H1 (cell line): Measurements from ENCODE around the gene PRKCH. TPM values are rescaled to one million over a fixed set of nuclear protein-coding genes. Genes with fewer than 3 reads are reported as not detected.

Source experiments
- CTCF ChIA-PET: fragments of 300-600 bp; sonication (Branson Sonifier 250); formaldehyde crosslinking; loops from one replicate; lab custom pipeline; 2021; ENCODE audit not compliant: partially characterized antibody; lab: Charles Lee
- POLR2A ChIA-PET: fragments of 300-600 bp; sonication (Branson Sonifier 250); formaldehyde crosslinking; loops from one replicate; lab custom pipeline; 2021; ENCODE audit warnings: inconsistent platforms; ENCODE audit not compliant: partially characterized antibody; lab: Charles Lee
- DNase-seq, 2 experiments: peaks; one replicate each; pipeline versions ENCODE4 v3.0.0 to v3.0.0-alpha.2; 2010 to 2022; ENCODE audit warnings: low spot score in 2 of 2, low read depth in 1 of 2, mixed read lengths in 1 of 2
- FAIRE-seq: peaks from 2 replicates; lab custom pipeline; 2011; peaks lifted over from hg19 to GRCh38; lab: Jason Lieb, UNC
- H2AFZ ChIP-seq: 2 replicates; pipeline ENCODE4 v1.8.1; 2012; ENCODE audit warnings: low read length, inconsistent platforms
- H2AK5ac ChIP-seq: 2 replicates; pipeline ENCODE4 v1.6.1; 2013; ENCODE audit warnings: low read depth, low read length
- H2BK120ac ChIP-seq: replicated peaks from 2 replicates; pipeline ENCODE3; 2013; ENCODE audit warnings: low read depth, low read length, inconsistent platforms
- H2BK12ac ChIP-seq: 2 replicates; pipeline ENCODE4 v1.6.1; 2013; ENCODE audit warnings: low read depth, low read length
- H2BK15ac ChIP-seq: 2 replicates; pipeline ENCODE4 v1.6.1; 2013; ENCODE audit warnings: low read length
- H2BK20ac ChIP-seq: 2 replicates; pipeline ENCODE4 v1.6.1; 2013; ENCODE audit warnings: low read length
- H2BK5ac ChIP-seq: 2 replicates; pipeline ENCODE4 v1.6.1; 2013; ENCODE audit warnings: low read depth, low read length
- H3K14ac ChIP-seq: 2 replicates; pipeline ENCODE4 v1.6.1; 2013; ENCODE audit warnings: inconsistent platforms; ENCODE audit not compliant: insufficient read length
- H3K18ac ChIP-seq: 2 replicates; pipeline ENCODE4 v1.6.1; 2013; ENCODE audit warnings: low read length; ENCODE audit errors: extremely low read depth
- H3K23ac ChIP-seq: 2 replicates; pipeline ENCODE4 v1.6.1; 2013; ENCODE audit warnings: inconsistent platforms; ENCODE audit not compliant: insufficient read length
- H3K23me2 ChIP-seq: 2 replicates; pipeline ENCODE4 v1.6.1; 2013; ENCODE audit warnings: low read depth, low read length
- H3K27ac ChIP-seq: 2 replicates; pipeline ENCODE4 v1.6.1; 2011; ENCODE audit warnings: low read depth, low read length, inconsistent platforms
- H3K27me3 ChIP-seq, 4 experiments: replicated peaks in 1 of 4; 1 replicate in 1 of 4; 2 replicates in 3 of 4; pipeline versions ENCODE4 v1.6.1 to v1.8.1; 2011 to 2013; ENCODE audit warnings: low read length in 3 of 4, mild to moderate bottlenecking in 3 of 4, inconsistent platforms in 2 of 4, mixed read lengths in 2 of 4, moderate library complexity in 1 of 4; ENCODE audit not compliant: control insufficient read depth in 3 of 4, insufficient read depth in 3 of 4; ENCODE audit errors: extremely low read depth in 1 of 4
- H3K36me3 ChIP-seq, 4 experiments: 2 replicates each; pipeline versions ENCODE4 v1.6.1 to v1.8.1; 2011 to 2013; ENCODE audit warnings: mild to moderate bottlenecking in 4 of 4, low read length in 3 of 4, moderate library complexity in 2 of 4, control low read depth in 1 of 4, inconsistent platforms in 1 of 4; ENCODE audit not compliant: insufficient read depth in 4 of 4, control insufficient read depth in 2 of 4
- H3K4ac ChIP-seq: replicated peaks from 2 replicates; pipeline ENCODE3; 2013; ENCODE audit warnings: low read length, low read depth, mixed read lengths, inconsistent platforms; ENCODE audit not compliant: insufficient read length
- H3K4me1 ChIP-seq, 4 experiments: replicated peaks in 1 of 4; 1 replicate in 1 of 4; 2 replicates in 3 of 4; pipeline versions ENCODE4 v1.6.1 to v1.8.1; 2011 to 2013; ENCODE audit warnings: low read length in 3 of 4, inconsistent platforms in 2 of 4, mixed read lengths in 1 of 4; ENCODE audit not compliant: insufficient read depth in 4 of 4, control insufficient read depth in 3 of 4
- H3K4me2 ChIP-seq, 2 experiments: 2 replicates each; pipeline versions ENCODE4 v1.6.1 to v1.8.1; 2011 to 2013; ENCODE audit warnings: low read depth in 2 of 2, low read length in 2 of 2, control low read depth in 1 of 2, inconsistent platforms in 1 of 2, mild to moderate bottlenecking in 1 of 2; ENCODE audit not compliant: insufficient read depth in 1 of 2
- H3K4me3 ChIP-seq, 4 experiments: fragments of 200-600, 300-600 bp in 1 of 4; sonication (generic), shearing (Covaris generic), sonication (Bioruptor Twin) in 1 of 4; 2 replicates each; pipeline versions ENCODE4 v1.5.1 to v1.8.1; 2011 to 2016; ENCODE audit warnings: low read length in 4 of 4, low read depth in 3 of 4, control low read depth in 2 of 4, inconsistent platforms in 2 of 4, mild to moderate bottlenecking in 2 of 4, mixed read lengths in 1 of 4, moderate library complexity in 1 of 4; ENCODE audit not compliant: insufficient read depth in 2 of 4; ENCODE audit errors: extremely low read depth in 1 of 4
- H3K56ac ChIP-seq: replicated peaks from 2 replicates; pipeline ENCODE3; 2013; ENCODE audit warnings: low read depth, mild to moderate bottlenecking, mixed read lengths, low read length, inconsistent platforms; ENCODE audit not compliant: insufficient read length
- H3K79me1 ChIP-seq: 2 replicates; pipeline ENCODE4 v1.6.1; 2013; ENCODE audit warnings: low read depth, low read length, control low read depth
- H3K79me2 ChIP-seq, 2 experiments: 2 replicates each; pipeline versions ENCODE4 v1.6.1 to v1.8.1; 2012 to 2013; ENCODE audit warnings: low read length in 2 of 2, mild to moderate bottlenecking in 2 of 2, inconsistent platforms in 1 of 2; ENCODE audit not compliant: insufficient read depth in 2 of 2, control insufficient read depth in 1 of 2
- H3K9ac ChIP-seq, 4 experiments: replicated peaks in 1 of 4; 1 replicate in 1 of 4; 2 replicates in 3 of 4; pipeline versions ENCODE4 v1.6.1 to v1.8.1; 2011 to 2013; ENCODE audit warnings: low read depth in 3 of 4, low read length in 3 of 4, control low read depth in 2 of 4, mild to moderate bottlenecking in 2 of 4, moderate library complexity in 2 of 4, inconsistent platforms in 1 of 4; ENCODE audit errors: extremely low read depth in 1 of 4
- H3K9me3 ChIP-seq, 2 experiments: 2 replicates each; pipeline versions ENCODE4 v1.6.1 to v1.8.1; 2012 to 2013; ENCODE audit warnings: mild to moderate bottlenecking in 2 of 2, moderate library complexity in 2 of 2, control low read depth in 1 of 2, inconsistent platforms in 1 of 2, low read depth in 1 of 2, low read length in 1 of 2, mixed read lengths in 1 of 2; ENCODE audit not compliant: insufficient read depth in 2 of 2
- H4K20me1 ChIP-seq, 2 experiments: replicated peaks in 1 of 2; 2 replicates each; pipeline versions ENCODE3 to v1.8.1; 2011 to 2013; ENCODE audit warnings: inconsistent platforms in 2 of 2, low read length in 2 of 2, mild to moderate bottlenecking in 1 of 2; ENCODE audit not compliant: insufficient read depth in 2 of 2, control insufficient read depth in 1 of 2
- H4K5ac ChIP-seq: 2 replicates; pipeline ENCODE4 v1.6.1; 2013; ENCODE audit warnings: low read length, low read depth, mixed read lengths, inconsistent platforms; ENCODE audit not compliant: insufficient read length
- H4K8ac ChIP-seq: 2 replicates; pipeline ENCODE4 v1.8.0; 2013; ENCODE audit warnings: mild to moderate bottlenecking, moderate library complexity, low read length, inconsistent platforms; ENCODE audit not compliant: insufficient read depth; ENCODE audit errors: extremely low read depth
- H4K91ac ChIP-seq: replicated peaks from 2 replicates; pipeline ENCODE3; 2013; ENCODE audit warnings: low read length, mixed read lengths, inconsistent platforms; ENCODE audit not compliant: insufficient read length
- ATF2 ChIP-seq: IDR thresholded peaks from 2 replicates; pipeline ENCODE4 v1.6.1; 2012; ENCODE audit warnings: low read length, inconsistent platforms
- BRCA1 ChIP-seq: IDR thresholded peaks from 2 replicates; pipeline ENCODE4 v1.6.1; 2012; ENCODE audit warnings: low read depth, low read length, improper control_type of control experiment
- CHD1 ChIP-seq: IDR thresholded peaks from 2 replicates; pipeline ENCODE4 v1.6.1; 2012; ENCODE audit warnings: low read depth, low read length, improper control_type of control experiment
- EGR1 ChIP-seq: IDR thresholded peaks from 2 replicates; pipeline ENCODE4 v1.6.1; 2011; ENCODE audit warnings: low read depth, low read length, borderline replicate concordance
- EP300 ChIP-seq, 2 experiments: IDR thresholded peaks; 1 replicate in 1 of 2; 2 replicates in 1 of 2; pipeline ENCODE4 v1.6.1; 2011 to 2012; ENCODE audit warnings: low read depth in 2 of 2, low read length in 2 of 2, mild to moderate bottlenecking in 2 of 2, borderline replicate concordance in 1 of 2, inconsistent platforms in 1 of 2, moderate library complexity in 1 of 2
- GTF2F1 ChIP-seq: IDR thresholded peaks from 2 replicates; pipeline ENCODE4 v1.6.1; 2012; ENCODE audit warnings: low read depth, low read length, improper control_type of control experiment, borderline replicate concordance
- HDAC2 ChIP-seq, 2 experiments: fragments of 300-600 bp in 1 of 2; sonication (generic) in 1 of 2; IDR thresholded peaks; 2 replicates each; pipeline ENCODE4 v1.6.1; 2011 to 2012; ENCODE audit warnings: low read depth in 2 of 2, low read length in 2 of 2, mild to moderate bottlenecking in 2 of 2, moderate library complexity in 2 of 2, borderline replicate concordance in 1 of 2, inconsistent platforms in 1 of 2
- KDM1A ChIP-seq: fragments of 200-600, 300-600 bp; sonication (generic); IDR thresholded peaks from 2 replicates; pipeline ENCODE4 v1.7.1; 2016; ENCODE audit warnings: mild to moderate bottlenecking, low read length, borderline replicate concordance
- POLR2A ChIP-seq, 2 experiments: IDR thresholded peaks; 1 replicate in 1 of 2; 2 replicates in 1 of 2; pipeline ENCODE4 v1.6.1; 2011; ENCODE audit warnings: low read depth in 2 of 2, low read length in 2 of 2, mild to moderate bottlenecking in 2 of 2; ENCODE audit errors: control extremely low read depth in 1 of 2
- SIRT6 ChIP-seq: IDR thresholded peaks from one replicate; pipeline ENCODE4 v1.7.1; 2012; ENCODE audit warnings: low read length, inconsistent platforms
- SP1 ChIP-seq: IDR thresholded peaks from 2 replicates; pipeline ENCODE4 v1.6.1; 2011; ENCODE audit warnings: low read depth, low read length
- TAF1 ChIP-seq: IDR thresholded peaks from 2 replicates; pipeline ENCODE4 v1.6.1; 2011; ENCODE audit warnings: mild to moderate bottlenecking, low read depth, low read length
- TCF12 ChIP-seq: IDR thresholded peaks from 2 replicates; pipeline ENCODE4 v1.6.1; 2011; ENCODE audit warnings: low read depth, mild to moderate bottlenecking, low read length
- WGBS, 2 experiments: shearing (Covaris generic) in 1 of 2; methylation state at CpG; one replicate each; pipeline versions ENCODE4 v1.1.6 to v1.1.7; 2013 to 2015; ENCODE audit warnings: low lambda C conversion rate in 2 of 2, mixed read lengths in 2 of 2, inconsistent platforms in 1 of 2, low coverage in 1 of 2, missing lambda C conversion rate in 1 of 2; ENCODE audit not compliant: insufficient replicate concordance in 2 of 2, insufficient coverage in 1 of 2, insufficient read length in 1 of 2; ENCODE audit errors: extremely low coverage in 1 of 2, missing lambda C conversion rate in 1 of 2; 5-methylcytosine and 5-hydroxymethylcytosine counted together
- polyA plus RNA-seq, 7 experiments: library from polyadenylated mRNA; depleted of rRNA in 3 of 7; stranded (reverse) in 5 of 7; unstranded in 2 of 7; fragments of >200 nt in 5 of 7; fragments of 200-250 nt in 2 of 7; gene quantifications; 1 replicate in 5 of 7; 2 replicates in 1 of 7; 4 replicates in 1 of 7; pipeline versions ENCODE4 v1.2.1 to v1.2.3, GENCODE V29; 2011 to 2013; ENCODE audit warnings: missing spikeins in 2 of 7, mixed read lengths in 2 of 7
- total RNA-seq: library from RNA; stranded (reverse); fragmentation: NEBNext Ultra II Directional; extraction: Animal tissue kit (Norgen Biotek cat#: 25700); gene quantifications from 2 replicates; pipeline ENCODE4 v1.2.1, GENCODE V29; 2021

The PRKCH gene
- total and polyA plus RNA-seq, 2 of the 8 experiments (the other 6 are each of a cell fraction or from before 2014, with no cell fraction given) = 6.4 to 7.0 TPM

GRCh38 chr14:61491224-61491623, 169.8 kb downstream of the PRKCH start:
- Histone ChIP-seq H2AK5ac (no peak overlapping the region), H3K14ac (no peak overlapping the region), H3K4me3 (no peak overlapping the region), H4K91ac (no peak overlapping the region), H3K9ac (no peak overlapping the region), H2AFZ (no peak overlapping the region), H3K4me1 (no peaks in the 10 kb centered on the region), H3K56ac (no peak overlapping the region), H4K8ac (no peak overlapping the region), H3K27ac (no peak overlapping the region), H2BK15ac (no peak overlapping the region), H3K23ac (no peak overlapping the region), H3K79me2 (no peaks in the 10 kb centered on the region), H2BK20ac (no peak overlapping the region), H3K4ac (no peak overlapping the region), H2BK5ac (no peak overlapping the region), H3K79me1 (no peaks in the 10 kb centered on the region), H3K36me3 (no peaks in the 10 kb centered on the region; a peak in 1 of 8 replicates), H3K23me2 (no peaks in the 10 kb centered on the region), H3K4me2 (no peak overlapping the region), H3K18ac (no peak overlapping the region), H2BK120ac (no peak overlapping the region), H2BK12ac (no peak overlapping the region), H3K9me3 (no peaks in the 10 kb centered on the region), H3K27me3 (no peaks in the 10 kb centered on the region), H4K20me1 (no peaks in the 10 kb centered on the region), H4K5ac (no peak overlapping the region)
- DNase-seq (no peak), FAIRE-seq (no peak)
- POLR2A ChIA-PET = interaction anchor here (0.8 to 3.2 kb wide), 2 partner anchors 11 to 15 kb away, joined by 3 to 11 read pairs; no protein-coding TSS in a partner anchor
- CTCF ChIA-PET = interaction anchor here (0.6 to 1.4 kb wide), 4 partner anchors 11 to 105 kb away, joined by 3 to 6 read pairs (median 3); no protein-coding TSS in a partner anchor
- WGBS, 2 experiments = 0% methylated on average over 1 of the region's 1 CpG; no CpG with 5 or more reads in 1 of the 2 experiments
- TF ChIP-seq EGR1 (no peak), GTF2F1 (no peak), POLR2A (IDR thresholded peaks at IDR 0.05; ENCODE audit: control extremely low read depth in 1 of 2, low read depth in 2 of 2, low read length in 2 of 2) (no peak), TCF12 (no peak), CHD1 (no peak), SP1 (no peak), EP300 (IDR thresholded peaks at IDR 0.05; ENCODE audit: borderline replicate concordance in 1 of 2, low read depth in 2 of 2, low read length in 2 of 2) (no peak), BRCA1 (no peak), SIRT6 (no peak), KDM1A (no peak), ATF2 (no peak), HDAC2 (IDR thresholded peaks at IDR 0.05; ENCODE audit: borderline replicate concordance in 1 of 2, low read depth in 2 of 2, low read length in 2 of 2) (no peak), TAF1 (no peak)
